Lung (tissue), 12 donors: Measurements from ENCODE around the gene GPD2. TPM values are rescaled to one million over a fixed set of nuclear protein-coding genes. Genes with fewer than 3 reads are reported as not detected.
"Not testable (repeated sequence)": the region's sequence is repeated elsewhere in the genome, so short reads cannot be mapped to it uniquely, and the experiment has no call there.

Experiments used
- ATAC-seq: fragments of 200-7000 bp; cut with Tn5 transposase; one replicate; pipeline ENCODE4 v1.9.1; 2020; ENCODE audit warnings: moderate number of reproducible peaks; ENCODE audit not compliant: insufficient read depth, low FRiP score
- DNase-seq, 3 donors: peaks; one replicate each; pipeline ENCODE4 v3.0.0-alpha.2; 2013 to 2017
- H3K27ac ChIP-seq, 2 donors: one replicate each; pipeline ENCODE4 v1.5.1; 2013; ENCODE audit warnings: mild to moderate bottlenecking in 2 of 2, moderate library complexity in 2 of 2, control low read depth in 1 of 2, inconsistent platforms in 1 of 2, low read depth in 1 of 2, low read length in 1 of 2
- H3K27me3 ChIP-seq, 3 donors: one replicate each; pipeline ENCODE4 v1.5.1; 2013; ENCODE audit warnings: low read length in 2 of 3; ENCODE audit not compliant: control insufficient read depth in 3 of 3, insufficient read depth in 3 of 3
- H3K36me3 ChIP-seq, 4 donors: one replicate each; pipeline ENCODE4 v1.5.1; 2013; ENCODE audit warnings: low read length in 4 of 4, mild to moderate bottlenecking in 1 of 4, moderate library complexity in 1 of 4; ENCODE audit not compliant: control insufficient read depth in 4 of 4, insufficient read depth in 4 of 4
- H3K4me1 ChIP-seq, 5 donors: one replicate each; pipeline ENCODE4 v1.5.1; 2013; ENCODE audit warnings: low read length in 5 of 5, mild to moderate bottlenecking in 2 of 5, moderate library complexity in 1 of 5; ENCODE audit not compliant: control insufficient read depth in 5 of 5, insufficient read depth in 5 of 5
- H3K4me3 ChIP-seq: one replicate; pipeline ENCODE4 v1.5.1; 2013; ENCODE audit warnings: mild to moderate bottlenecking, control low read depth, moderate library complexity
- H3K9ac ChIP-seq, 2 donors: one replicate each; pipeline ENCODE4 v1.5.1; 2013; ENCODE audit warnings: low read length in 2 of 2, control low read depth in 1 of 2; ENCODE audit not compliant: insufficient read depth in 1 of 2
- H3K9me3 ChIP-seq, 4 donors: one replicate each; pipeline ENCODE4 v1.5.1; 2013; ENCODE audit warnings: low read length in 3 of 4, mild to moderate bottlenecking in 1 of 4, moderate library complexity in 1 of 4; ENCODE audit not compliant: control insufficient read depth in 4 of 4, insufficient read depth in 3 of 4
- WGBS, 2 donors: extraction: QIAGEN DNeasy Blood & Tissue Kit; methylation state at CpG; one replicate each; pipeline ENCODE4 v1.1.7; 2013; 5-methylcytosine and 5-hydroxymethylcytosine counted together
- polyA plus RNA-seq, 2 donors: library from polyadenylated mRNA; stranded (reverse); fragments of 200-250 nt; gene quantifications; one replicate each; pipeline ENCODE4 v1.2.1, GENCODE V29; 2013
- total RNA-seq, 2 donors: library from RNA; depleted of rRNA in 1 of 2; stranded (reverse); fragments of >200 nt in 1 of 2; gene quantifications; one replicate each; pipeline ENCODE4 v1.2.1, GENCODE V29; 2014 to 2021
- TF ChIP-seq, protein P1 (sequence below): IDR thresholded peaks from 2 replicates; pipeline ENCODE4 v1.5.1; 2012; ENCODE audit warnings: mild to moderate bottlenecking; ENCODE audit errors: control extremely low read depth, extremely low read depth
- donor health status: control.
- donor health status: control.
- donor health status: Bipolar disorder and iron deficiency.
- donor health status: healthy.
- donor health status: DM: yes; HTN: yes; CAD: no.

GPD2 gene
- total and polyA plus RNA-seq, 4 donors: 8.1 to 50.4 (median 28.9) TPM

DNA sequence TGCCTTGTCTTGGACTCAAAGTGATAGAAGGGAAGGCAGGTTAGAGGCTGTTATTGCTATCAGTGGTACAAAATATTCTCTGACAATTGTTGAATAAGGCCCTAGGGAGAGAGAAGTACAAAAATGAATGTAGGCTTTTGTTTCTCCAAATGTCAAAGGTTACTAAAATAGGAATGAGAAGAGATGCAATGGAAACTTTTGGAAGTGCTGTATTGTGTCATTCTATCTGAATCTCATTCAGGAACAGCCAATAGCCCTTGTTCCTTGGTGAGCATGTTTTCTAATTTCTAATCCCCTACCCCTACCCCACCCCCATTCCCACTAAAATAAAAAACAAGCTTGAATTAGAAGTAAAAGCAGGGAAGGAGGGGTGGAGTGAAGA lies 166.4 kb downstream of the GPD2 start:
- TF ChIP-seq, protein P1, sequence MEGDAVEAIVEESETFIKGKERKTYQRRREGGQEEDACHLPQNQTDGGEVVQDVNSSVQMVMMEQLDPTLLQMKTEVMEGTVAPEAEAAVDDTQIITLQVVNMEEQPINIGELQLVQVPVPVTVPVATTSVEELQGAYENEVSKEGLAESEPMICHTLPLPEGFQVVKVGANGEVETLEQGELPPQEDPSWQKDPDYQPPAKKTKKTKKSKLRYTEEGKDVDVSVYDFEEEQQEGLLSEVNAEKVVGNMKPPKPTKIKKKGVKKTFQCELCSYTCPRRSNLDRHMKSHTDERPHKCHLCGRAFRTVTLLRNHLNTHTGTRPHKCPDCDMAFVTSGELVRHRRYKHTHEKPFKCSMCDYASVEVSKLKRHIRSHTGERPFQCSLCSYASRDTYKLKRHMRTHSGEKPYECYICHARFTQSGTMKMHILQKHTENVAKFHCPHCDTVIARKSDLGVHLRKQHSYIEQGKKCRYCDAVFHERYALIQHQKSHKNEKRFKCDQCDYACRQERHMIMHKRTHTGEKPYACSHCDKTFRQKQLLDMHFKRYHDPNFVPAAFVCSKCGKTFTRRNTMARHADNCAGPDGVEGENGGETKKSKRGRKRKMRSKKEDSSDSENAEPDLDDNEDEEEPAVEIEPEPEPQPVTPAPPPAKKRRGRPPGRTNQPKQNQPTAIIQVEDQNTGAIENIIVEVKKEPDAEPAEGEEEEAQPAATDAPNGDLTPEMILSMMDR: no peak

DNA sequence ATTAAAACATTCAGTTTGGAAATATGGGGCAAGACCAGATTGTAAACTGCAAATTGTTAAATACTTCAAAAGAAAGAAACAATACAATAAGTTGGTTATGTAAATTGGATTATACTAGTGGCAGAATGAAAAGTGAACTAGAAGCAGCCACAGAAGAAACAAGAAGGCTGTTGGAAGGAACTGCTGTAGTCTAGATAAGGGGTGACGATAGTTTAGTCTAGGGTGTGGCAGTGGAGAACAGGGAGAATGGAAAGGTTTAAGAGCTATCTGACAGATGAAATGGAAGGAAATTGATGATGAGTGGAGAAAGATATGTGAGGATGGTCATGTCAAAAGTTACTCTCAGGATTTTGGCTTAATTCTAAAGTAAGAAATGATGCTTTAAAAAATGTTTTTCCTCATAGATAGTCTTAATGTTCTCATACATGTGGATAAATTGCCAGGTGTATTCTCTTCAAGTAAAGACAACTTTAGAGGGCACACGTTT lies 179.7 kb downstream of the GPD2 start:
- Histone ChIP-seq H3K27me3 (no peaks in the 10 kb centered on the region), H3K4me1 (no peaks in the 10 kb centered on the region), H3K4me3 (no peak overlapping the region), H3K27ac (no peak overlapping the region), H3K9ac (no peak overlapping the region), H3K36me3 (no peaks in the 10 kb centered on the region), H3K9me3 (no peaks in the 10 kb centered on the region)
- DNase-seq (no peak), ATAC-seq (no peak)
- 62 to 70% methylated on average over 2 of the region's 2 CpGs for WGBS, 2 donors
- TF ChIP-seq, protein P1: no peak

More for the DNA sequence above, 166.4 kb downstream of the GPD2 start:
- no peak overlapping the region for H3K9ac ChIP-seq
- DNase-seq (no peak), ATAC-seq (no peak)
- peaks cover 0 to 3% (median 0%) of the 10 kb centered on the region in 5 donors for H3K4me1 ChIP-seq
- H3K36me3 ChIP-seq: no peaks in the 10 kb centered on the region
- no peak overlapping the region for H3K27ac ChIP-seq
- no peak overlapping the region for H3K4me3 ChIP-seq
- no peaks in the 10 kb centered on the region for H3K27me3 ChIP-seq
- no peaks in the 10 kb centered on the region for H3K9me3 ChIP-seq

DNA sequence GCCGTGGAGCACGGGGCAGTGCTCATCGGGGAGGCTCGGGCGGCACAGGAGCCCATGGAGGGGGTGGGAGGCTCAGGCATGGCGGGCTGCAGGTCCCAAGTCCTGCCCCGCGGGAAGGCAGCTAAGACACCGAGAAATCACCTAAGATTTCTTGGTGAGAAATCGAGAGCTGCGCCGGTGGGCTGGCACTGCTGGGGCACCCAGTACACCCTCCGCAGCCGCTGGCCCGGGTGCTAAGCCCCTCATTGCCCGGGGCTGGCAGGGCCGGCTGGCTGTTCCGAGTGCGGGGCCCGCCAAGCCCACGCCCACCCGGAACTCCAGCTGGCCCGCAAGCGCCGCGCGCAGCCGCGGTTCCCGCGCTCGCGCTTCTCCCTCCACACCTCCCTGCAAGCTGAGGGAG lies 181.9 kb downstream of the GPD2 start:
- not testable (repeated sequence) for DNase-seq, H3K9ac ChIP-seq

DNA sequence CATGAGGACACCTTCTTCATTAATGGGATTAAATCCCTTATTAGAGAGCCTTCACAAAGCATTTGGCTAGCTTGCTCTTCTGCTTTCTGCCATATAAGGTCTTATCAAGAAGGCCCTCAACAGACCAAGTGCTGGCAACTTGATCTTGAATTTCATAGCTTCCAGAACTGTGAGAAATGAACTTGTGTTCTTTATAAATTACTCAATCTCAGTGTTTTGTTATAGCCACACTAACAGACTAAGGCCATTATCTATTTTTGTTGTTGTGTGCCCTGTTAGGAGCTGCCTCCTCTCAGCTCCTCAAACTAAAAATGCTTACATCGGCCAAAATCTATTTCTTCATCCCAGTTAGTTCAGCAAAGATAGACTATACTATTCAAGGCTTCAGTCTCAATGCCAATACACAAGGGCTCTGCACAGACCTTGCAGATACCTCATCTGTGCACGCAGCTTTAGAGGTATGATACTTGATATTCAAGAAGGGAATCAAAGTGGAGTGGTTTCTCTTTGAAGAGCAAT lies 182.9 kb downstream of the GPD2 start:
- H3K27ac ChIP-seq: no peak overlapping the region
- TF ChIP-seq, protein P1: no peak
- no peak for DNase-seq
- H3K4me3 ChIP-seq: no peak overlapping the region
- H3K9ac ChIP-seq: no peak overlapping the region
- WGBS, 2 donors: 76 to 90% methylated on average over 2 of the region's 2 CpGs
- no peaks in the 10 kb centered on the region for H3K4me1 ChIP-seq
- peaks cover 0 to 5% (median 0%) of the 10 kb centered on the region in 4 donors for H3K9me3 ChIP-seq
- no peaks in the 10 kb centered on the region for H3K36me3 ChIP-seq
- ATAC-seq: no peak
- H3K27me3 ChIP-seq: no peaks in the 10 kb centered on the region

More for the DNA sequence above, 181.9 kb downstream of the GPD2 start:
- H3K4me1 ChIP-seq, H3K27me3 ChIP-seq, H3K4me3 ChIP-seq, ATAC-seq, H3K9me3 ChIP-seq, H3K36me3 ChIP-seq, H3K27ac ChIP-seq: not testable (repeated sequence)
- WGBS, 2 donors: 96 to 98% methylated on average over 33 of the region's 33 CpGs
